CMK (cell line): ENCODE data around the gene CKAP2L.
"Not testable (repeated sequence)": the region's sequence is repeated elsewhere in the genome, so short reads cannot be mapped to it uniquely, and the experiment has no call there.

ENCODE experiments used
- DNase-seq: peaks from one replicate; pipeline ENCODE4 v3.0.0-alpha.2; 2010; ENCODE audit warnings: low read depth

CKAP2L gene

GRCh38 chr2:112726487-112727190 lies 37.8 kb downstream of the CKAP2L start:
- DNase-seq: peak; percentile 88

- DNase-seq: no peak
Measured at GRCh38 chr2:112725545-112726457, 38.6 kb downstream of the CKAP2L start.

GRCh38 chr2:112724591-112725525 lies 39.6 kb downstream of the CKAP2L start:
- DNase-seq: no peak

DNA sequence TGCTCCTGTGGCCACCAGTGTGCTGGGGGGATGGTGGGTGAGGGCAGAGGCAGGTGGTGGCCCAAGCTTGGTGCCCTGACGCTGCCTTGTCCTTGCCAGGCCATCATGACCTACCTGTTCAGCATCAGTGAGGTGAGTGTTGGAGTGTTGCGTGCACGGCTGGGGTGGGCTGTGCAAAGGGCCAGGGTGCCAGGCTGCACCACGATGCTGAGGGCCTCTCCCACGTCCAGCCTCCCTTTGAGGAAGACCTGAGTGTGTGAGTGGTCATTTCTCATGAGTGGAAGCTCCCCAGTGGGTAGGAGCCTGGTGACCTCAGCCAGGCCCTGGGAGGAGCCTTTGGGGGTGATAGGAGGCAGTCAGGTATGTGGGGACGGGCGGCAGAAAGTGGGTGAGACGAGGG lies 40.4 kb downstream of the CKAP2L start:
- no peak for DNase-seq

DNA sequence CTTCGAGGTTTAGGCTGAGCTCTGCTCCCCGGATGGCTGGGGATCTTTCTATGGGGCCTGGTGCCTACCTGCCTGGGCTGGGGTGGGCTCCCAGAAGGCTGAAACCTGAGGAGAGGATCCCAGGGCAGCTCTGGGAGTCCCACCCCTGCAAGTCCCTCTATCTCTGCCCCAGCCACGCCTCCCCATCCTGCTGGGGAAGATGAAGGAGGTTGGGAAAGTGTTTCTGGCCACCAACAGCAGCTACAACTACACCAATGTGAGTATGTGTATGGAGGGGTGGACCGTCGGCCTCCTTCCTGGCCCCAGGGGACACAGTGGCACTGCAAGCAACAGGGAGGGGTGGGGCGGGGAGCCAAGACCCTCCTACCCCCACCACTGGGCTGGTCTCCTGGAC lies 40.9 kb downstream of the CKAP2L start:
- DNase-seq: no peak

- DNase-seq: no peak
Measured at GRCh38 chr2:112722816-112723546, 41.4 kb downstream of the CKAP2L start.

DNA sequence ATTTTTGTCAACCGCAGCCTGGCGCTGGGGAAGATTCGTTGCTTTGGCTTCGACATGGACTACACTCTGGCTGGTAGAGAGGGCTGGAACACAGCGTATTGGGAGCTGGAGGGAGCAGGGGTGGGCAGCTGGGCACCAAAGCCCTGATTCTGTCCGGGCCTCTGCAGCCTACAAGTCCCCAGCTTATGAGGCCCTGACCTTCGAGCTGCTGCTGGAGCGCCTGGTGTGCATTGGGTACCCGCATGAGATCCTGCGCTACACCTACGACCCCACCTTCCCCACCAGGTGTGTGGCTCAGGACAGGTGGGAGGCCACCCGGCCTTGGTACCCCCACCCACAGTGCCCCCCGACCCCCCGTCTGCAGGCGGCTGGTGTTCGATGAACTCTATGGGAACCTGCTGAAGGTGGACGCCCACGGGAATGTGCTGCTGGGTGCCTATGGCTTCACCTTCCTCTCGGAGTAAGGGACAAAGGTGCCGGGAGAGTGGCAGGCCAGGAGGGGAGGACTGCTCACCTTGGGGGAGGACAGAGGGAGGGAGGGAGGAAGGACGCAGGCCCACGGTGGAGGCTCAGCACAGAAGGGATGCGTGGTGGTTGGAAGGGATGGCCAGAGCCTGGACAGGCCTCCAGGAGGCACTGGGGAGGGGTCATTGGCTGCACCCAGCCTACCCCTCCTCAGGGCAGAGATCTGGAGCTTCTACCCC lies 42.4 kb downstream of the CKAP2L start:
- DNase-seq: no peak

GRCh38 chr2:112720785-112721184 lies 43.6 kb downstream of the CKAP2L start, which contains the start of gene NT5DC4:
Gene NT5DC4, plus strand, starts transcription at chr2:112721020. Its CDS starts 60 bp downstream, at chr2:112721080.
- DNase-seq: no peak

GRCh38 chr2:112718863-112719370 lies 45.5 kb downstream of the CKAP2L start:
- DNase-seq: no peak

DNA sequence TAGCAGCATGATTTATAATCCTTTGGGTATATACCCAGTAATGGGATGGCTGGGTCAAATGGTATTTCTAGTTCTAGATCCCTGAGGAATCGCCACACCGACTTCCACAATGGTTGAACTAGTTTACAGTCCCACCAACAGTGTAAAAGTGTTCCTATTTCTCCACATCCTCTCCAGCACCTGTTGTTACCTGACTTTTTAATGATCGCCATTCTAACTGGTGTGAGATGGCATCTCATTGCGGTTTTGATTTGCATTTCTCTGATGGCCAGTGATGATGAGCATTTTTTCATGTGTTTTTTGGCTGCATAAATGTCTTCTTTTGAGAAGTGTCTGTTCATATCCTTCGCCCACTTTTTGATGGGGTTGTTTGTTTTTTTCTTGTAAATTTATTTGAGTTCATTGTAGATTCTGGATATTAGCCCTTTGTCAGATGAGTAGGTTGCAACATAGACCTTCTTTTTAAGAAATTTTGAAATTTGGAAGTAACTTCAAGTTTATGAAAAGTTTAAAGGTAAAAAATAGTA lies 47.5 kb downstream of the CKAP2L start:
- not testable (repeated sequence) for DNase-seq

DNA sequence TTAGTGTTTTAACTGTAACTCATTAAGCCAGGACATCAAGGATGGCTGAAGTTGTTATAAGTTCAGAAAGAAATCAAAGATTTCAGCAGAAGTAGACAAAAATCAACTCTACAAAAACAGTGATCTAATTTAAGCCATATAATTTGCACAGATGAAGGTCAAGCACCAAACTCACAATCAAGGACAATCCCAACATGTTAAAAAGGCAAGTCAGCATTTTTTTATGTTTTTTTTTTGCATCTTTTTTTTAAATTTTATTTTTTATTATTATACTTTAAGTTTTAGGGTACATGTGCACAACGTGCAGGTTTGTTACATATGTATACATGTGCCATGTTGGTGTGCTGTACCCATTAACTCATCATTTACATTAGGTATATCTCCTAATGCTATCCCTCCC lies 48.3 kb downstream of the CKAP2L start:
- not testable (repeated sequence) for DNase-seq

GRCh38 chr2:112714836-112715631 lies 49.4 kb downstream of the CKAP2L start:
- DNase-seq: no peak

- no peak for DNase-seq
Measured at GRCh38 chr2:112714331-112714730, 50.1 kb downstream of the CKAP2L start.

GRCh38 chr2:112713926-112714325 lies 50.5 kb downstream of the CKAP2L start:
- no peak for DNase-seq

- no peak for DNase-seq
Measured at GRCh38 chr2:112713585-112713925, 50.9 kb downstream of the CKAP2L start.

GRCh38 chr2:112712903-112713584 lies 51.4 kb downstream of the CKAP2L start:
- peak; percentile 44 for DNase-seq

GRCh38 chr2:112712465-112712864 lies 51.9 kb downstream of the CKAP2L start:
- DNase-seq: no peak

DNA sequence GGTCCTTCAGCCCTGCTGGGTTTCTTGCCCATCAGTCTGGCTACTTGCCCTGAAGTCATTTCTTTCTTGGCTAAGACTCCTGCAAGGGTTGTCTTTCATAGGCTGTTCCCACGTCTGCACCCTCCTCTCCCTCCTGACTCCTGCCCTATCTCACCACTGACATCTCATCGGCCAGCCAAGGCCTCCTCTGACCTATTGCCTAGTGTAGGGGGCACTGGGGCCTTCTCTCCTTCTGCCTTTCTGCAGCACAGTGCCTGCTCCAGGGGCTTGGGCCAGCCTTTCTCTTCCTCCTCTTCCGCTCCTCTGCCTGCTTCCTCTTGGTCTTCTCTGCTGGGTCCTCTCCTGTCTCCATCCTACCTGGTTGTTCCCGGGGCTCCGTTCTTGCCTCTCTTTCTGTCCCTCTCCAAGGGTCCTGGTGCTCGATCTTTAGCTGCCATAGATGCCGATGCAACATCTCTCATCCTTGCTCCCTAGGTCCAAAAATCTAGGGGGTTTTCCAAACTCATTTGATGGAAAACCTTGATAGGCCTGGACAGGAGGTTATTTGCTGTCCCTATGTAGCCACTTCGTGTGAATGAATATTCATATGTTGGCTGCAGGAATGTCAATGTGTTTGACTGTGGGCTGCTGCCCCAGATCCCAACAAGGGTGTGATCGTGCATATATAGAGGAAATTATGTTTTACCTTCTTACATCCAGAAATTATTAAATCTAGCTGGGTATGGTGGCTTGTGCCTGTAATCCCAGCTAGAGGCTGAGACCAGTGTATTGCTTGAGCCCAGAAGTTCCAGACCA lies 53.3 kb downstream of the CKAP2L start:
- DNase-seq: no peak
